GM21367 (cell line): Measurements from ENCODE around the gene CNTROB.

Experiments used
- ATAC-seq: cut with Tn5 transposase; IDR thresholded peaks from one replicate; pipeline ENCODE4 v1.9.1; 2021; ENCODE audit not compliant: unreplicated experiment

The CNTROB gene, protein sequence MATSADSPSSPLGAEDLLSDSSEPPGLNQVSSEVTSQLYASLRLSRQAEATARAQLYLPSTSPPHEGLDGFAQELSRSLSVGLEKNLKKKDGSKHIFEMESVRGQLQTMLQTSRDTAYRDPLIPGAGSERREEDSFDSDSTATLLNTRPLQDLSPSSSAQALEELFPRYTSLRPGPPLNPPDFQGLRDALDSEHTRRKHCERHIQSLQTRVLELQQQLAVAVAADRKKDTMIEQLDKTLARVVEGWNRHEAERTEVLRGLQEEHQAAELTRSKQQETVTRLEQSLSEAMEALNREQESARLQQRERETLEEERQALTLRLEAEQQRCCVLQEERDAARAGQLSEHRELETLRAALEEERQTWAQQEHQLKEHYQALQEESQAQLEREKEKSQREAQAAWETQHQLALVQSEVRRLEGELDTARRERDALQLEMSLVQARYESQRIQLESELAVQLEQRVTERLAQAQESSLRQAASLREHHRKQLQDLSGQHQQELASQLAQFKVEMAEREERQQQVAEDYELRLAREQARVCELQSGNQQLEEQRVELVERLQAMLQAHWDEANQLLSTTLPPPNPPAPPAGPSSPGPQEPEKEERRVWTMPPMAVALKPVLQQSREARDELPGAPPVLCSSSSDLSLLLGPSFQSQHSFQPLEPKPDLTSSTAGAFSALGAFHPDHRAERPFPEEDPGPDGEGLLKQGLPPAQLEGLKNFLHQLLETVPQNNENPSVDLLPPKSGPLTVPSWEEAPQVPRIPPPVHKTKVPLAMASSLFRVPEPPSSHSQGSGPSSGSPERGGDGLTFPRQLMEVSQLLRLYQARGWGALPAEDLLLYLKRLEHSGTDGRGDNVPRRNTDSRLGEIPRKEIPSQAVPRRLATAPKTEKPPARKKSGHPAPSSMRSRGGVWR

DNA sequence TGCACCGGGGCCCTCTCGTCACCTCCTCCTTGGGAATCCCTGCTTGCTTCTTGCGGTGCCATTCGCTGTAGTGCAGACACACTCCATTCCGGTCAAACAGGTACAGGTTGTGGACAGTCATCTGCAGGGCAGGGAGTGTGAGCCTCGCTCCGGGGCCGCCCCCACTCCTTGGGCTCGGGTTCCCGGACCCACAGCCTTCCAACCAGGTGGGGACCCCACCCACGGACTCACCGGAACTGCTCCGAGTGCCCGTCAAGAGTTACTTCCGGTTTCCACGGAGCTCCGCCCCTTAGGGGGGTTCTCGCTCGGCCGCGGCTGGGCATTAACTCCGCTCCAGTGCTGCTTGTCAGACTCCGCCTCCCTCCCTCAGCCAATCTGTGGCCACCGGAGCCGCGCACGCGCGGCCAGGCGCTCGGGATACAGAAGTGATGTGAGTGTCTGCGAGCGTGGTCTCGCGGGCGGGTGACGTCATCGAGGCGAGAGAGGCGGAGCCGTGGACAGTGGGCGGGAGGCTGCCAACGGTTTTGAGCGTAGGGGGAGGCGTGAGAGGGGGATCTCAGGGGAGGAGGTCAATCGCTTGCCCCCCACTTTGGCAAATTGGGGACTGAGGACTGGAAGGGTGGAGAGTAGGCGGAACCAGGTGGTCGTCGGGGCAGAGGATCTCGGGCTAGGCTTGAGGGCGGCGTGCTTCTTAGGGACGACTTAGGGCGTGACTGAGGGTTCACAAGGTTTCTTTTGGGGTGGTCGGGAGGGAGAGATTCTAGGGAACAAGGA, at the start of gene CNTROB, which contains the start of gene TRAPPC1:
Gene CNTROB (plus strand): TSS at position 498 of the 774 bp plus-strand sequence. CDS start 874 bp downstream, outside the sequence.
Gene TRAPPC1 (minus strand): TSS at position 238 of the 774 bp plus-strand sequence. CDS start 117 bp downstream, at position 121.
- ATAC-seq = peak; percentile 75

DNA sequence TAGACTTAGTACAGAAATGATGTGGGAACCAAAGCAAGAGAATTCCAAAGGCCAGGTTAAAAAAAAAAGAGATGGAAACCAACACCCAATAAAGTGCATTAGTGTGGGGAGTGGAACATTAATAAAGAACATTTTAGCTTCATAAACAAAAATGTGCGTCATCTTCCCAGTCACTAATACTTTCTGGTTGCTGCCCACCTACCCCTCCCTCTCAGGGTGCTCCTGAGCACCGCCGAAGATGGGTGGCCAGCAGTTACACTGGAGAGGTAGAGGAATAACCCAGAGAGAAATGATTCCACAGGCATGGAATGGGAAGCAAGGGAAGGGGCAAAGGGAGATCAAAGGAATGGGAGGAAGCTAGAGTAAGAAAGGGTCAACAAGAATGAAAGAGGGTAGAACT, 49.4 kb upstream of the CNTROB start:
- no peak for ATAC-seq

DNA sequence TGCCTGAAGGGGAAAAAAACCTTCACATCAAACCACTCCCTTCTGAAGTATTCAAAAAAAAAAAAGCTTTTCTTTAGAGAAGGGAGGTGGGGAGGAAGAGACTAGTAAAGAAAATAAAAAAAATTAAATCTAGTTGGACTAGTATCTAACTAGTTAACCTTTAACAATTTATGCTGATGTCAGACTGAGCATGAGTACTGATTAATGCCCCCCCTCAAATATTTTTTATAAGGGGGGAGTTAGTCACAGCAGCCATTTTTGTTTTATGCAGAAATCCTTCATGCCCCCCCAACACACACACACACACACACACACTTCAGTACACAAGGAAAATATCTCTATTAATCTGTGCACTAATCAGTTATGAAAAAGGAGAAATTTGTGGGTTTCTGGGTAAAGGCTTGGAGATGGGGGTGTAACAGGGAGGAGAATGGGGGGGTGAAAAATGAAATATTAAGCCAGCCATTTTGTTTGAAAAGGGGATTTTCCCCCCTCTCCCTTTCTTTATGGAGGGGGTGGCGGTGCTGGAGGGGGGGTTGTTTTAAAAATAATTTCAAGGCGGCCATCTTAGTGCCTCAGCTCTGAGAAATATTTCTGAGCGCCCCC, 48.1 kb upstream of the CNTROB start:
- ATAC-seq = no peak

DNA sequence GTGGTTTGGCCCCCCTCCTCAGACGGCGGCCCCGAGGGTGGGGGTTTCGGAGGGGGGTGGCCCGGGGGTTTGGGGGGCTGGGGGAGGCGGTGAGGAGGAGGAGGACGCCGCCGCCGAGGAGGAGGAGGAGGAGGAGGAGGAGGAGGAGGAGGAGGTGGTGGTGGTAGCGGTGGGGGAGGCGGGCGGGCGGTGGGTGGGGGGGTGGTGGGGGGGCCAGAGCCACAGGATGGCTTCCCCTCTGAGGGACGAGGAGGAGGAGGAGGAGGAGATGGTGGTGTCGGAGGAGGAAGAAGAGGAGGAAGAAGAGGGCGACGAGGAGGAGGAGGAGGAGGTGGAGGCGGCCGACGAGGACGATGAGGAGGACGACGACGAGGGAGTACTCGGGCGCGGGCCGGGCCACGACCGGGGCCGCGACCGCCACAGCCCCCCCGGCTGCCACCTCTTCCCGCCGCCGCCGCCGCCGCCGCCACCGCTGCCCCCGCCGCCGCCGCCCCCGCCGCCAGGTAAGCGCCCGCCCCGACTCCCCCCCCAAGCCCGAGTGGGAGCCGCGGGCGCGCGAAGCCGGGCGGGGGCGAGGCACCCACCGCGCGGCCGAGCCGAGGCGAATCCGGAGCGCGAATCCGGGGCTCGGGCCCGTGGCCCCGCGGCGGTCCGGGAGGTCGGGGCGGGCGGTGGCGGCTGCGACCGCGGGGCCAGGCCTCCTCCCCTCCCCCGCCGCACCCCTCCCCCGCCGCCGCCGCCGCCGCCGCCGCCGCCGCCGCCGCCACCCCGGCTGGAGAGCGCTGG, 47.2 kb upstream of the CNTROB start:
- ATAC-seq = no peak

DNA sequence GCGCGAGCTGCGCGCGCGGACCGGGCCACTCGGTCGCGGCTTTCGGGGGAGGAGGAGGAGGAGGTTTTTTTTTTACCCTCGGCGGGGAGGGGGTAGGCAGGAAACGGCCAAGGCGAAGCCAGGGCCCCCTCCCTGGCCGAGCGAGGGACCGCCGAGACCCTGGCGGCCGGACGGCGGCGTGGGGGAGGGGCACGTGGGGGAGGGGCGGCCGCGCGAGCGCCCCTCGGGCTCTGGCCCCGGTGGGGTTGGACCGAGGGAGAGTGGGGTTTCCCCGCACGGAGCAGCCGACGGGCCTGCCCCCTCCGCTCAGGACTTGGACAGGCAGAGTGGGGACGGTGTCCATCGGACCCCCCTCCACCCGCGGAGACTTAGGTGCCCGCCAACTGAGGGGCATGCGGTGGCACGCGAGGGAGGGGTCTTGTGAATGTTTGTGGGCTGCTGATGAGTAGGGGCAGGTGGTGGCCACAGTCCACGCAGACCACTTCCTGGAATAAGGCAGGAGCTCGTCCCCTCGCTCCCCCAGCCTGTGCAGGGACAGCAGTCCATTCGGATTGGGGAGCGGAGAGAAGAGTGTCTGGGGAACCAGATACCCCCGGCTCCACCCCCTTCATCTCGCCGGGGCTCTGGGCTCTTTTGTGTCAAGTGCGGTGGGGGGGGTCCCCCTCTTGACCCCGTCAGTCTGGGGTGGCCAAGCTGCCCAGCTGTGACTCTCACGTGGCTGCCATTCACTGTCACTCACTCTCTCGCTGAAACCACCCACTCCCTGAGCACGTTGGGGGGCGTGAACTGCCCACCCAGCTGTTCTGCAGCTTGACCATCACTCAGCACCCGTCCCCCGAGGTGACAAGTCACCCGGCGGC, 46.4 kb upstream of the CNTROB start:
- ATAC-seq = no peak

DNA sequence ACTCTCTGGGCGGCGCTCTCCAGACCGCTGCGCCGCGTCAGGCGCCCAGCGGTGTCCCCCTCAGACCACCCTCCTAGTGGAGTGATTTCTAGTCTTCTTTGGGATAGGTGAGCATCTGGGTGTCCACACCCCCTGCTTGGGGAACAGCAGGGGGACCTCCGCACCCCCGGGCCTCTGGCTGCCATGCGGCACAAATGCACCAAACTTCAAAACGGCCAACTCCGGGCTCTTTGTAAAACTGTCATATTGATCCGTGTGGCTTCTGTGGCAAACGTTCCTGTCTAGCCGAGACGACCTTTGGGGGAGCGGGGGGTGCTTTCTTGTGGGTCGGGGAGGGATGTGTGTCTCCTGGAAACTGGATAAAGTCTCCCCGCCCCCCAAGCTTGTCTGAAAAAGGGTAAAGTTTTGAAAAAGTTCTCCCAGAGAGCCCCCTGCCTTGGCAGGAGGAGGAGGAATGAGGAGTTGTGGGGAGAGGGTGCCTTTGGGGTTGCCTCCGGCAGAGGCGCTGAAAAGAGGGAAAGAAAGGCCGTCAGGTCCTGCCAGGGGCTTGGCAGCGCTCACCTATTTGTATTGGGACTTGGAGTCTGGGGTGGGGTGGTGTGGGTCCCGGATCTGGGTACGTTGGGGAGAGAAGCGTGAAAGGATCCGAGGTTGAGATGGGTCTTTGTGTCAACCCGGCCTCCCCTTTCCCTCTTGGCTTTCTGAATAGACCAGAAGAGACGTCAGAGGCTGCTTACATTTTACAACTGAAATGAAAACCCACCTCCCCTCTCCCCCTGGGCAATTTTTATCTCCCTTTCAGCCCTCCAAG, 45.6 kb upstream of the CNTROB start:
- ATAC-seq = no peak

DNA sequence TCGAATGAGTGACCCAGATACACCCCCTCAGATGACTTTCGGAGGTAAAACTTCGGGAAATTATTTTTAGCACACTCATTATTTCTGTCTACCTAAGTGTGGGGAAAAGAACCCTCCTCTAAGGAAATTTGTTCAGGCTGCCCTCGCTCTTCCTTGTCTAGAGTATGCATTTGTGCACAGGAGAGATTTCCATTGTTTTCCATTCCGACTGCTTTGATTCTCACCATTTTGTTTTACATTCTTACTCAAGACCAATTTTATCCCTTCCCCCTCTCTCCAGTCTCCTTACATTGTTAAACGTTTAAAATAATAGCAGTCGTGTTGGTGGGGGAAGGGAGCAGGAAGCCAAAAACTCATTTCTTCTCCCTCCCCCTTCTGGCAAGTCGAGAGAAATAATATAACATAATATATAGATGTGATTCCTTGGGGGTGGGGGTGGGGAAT, 44.9 kb upstream of the CNTROB start:
- ATAC-seq = no peak

DNA sequence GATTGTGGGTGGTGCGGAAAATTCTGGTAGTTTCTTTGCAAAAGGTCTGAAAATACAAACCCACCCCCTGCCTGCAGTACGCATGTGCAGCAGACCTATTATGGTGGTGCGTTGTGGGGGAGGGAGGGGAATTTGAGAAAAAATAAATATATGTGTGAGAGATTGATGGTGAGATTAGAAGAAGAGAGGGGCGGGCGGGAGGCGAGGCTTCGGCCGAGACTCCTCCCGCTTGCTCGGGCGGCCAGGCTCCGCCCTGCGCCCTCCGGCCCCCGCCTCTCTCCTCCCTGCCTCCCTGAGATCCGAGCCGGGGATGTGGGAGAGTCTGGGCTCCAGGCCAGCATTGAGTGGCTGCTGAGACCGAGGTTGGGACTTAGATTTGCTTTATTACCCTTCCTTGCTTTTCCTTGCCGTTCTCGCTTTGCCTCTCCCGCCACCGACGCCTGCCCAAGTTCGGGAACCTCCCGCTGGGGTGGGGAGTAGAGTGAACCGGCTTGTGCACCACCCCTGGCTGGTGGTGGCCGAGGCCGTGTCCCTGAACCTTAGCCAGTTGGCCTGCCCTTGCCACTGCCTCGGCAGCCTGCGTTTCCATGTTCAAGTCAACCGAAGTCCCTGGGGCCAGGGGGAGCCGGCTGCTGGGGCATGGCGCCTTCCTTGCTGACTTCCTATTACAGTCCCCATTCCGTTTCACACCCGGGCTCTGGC, 44.4 kb upstream of the CNTROB start:
- ATAC-seq = no peak

DNA sequence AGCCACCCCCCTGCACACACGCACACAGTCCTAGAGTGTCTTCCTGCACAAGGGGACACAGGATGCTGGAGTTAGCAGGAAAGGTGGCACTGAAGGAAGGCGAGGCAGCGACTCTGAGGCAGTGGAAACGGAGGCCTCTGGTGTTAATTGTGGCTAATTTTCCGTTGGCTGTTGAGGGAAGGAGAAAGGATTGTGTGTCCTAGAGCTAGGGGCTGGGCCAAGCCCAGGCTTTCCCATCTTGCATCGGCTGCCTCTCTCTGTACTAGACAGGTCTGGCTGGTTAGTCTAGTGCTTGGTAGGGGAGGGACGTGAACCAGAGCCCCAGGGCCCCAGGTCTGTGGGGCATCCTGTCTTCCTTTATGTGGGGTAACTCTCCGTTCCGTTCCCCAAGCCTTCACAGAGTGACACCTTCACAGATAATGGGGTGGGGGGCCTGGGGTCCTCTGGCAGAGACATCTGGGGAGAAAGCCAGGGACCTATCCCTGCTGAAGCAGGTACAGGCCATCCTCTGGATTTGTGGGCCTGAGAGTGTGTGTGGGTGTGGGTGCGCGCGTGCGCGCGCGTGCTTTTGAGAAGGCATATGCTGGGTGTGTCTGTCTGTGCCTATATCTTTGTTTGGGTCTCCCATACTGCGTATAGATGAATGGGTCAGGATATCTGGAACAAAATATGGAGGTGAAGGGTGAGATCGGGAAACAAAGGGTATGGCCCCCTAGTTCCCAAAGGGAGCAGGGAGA, 43.7 kb upstream of the CNTROB start, which contains the start of gene CHD3:
Gene CHD3 (plus strand): TSS at position 606 of the 737 bp plus-strand sequence. CDS start 212 bp downstream, outside the sequence.
- no peak for ATAC-seq

DNA sequence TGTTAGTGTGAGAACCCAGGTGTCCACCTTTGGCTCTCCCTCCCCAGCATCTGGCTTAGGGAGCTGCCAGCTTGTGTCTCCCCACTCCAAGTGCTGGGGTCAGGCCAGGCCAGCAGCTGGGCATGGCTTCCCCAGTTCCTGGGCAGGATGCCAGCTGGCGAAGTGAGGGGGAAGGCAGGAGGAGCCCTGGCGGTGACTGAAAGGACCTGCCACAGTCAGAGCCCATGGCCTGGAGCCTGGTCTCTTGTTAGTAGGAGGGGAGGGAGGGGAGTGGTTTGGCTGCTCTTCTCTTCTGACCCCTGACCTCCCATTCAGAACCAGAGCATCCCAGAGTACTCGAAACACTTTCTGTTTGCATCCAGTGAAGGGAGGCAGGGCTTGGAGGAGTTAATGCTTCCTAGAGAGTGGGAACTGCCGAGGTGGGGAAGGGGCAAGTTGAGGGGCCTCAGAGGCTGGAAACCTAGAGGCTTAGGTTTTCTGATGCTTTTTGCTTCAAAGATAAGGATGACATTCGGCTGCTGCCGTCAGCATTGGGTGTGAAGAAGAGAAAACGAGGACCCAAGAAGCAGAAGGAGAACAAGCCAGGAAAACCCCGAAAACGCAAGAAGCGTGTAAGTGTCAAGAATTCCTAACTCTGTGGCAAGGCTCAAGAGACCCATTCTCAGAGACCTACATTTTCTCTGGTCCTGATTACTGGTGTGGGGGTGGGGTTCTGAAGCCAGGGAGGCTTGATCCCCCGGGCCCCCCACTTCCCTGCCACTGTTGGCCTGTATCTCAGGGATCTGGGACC, 42.6 kb upstream of the CNTROB start:
- no peak for ATAC-seq

DNA sequence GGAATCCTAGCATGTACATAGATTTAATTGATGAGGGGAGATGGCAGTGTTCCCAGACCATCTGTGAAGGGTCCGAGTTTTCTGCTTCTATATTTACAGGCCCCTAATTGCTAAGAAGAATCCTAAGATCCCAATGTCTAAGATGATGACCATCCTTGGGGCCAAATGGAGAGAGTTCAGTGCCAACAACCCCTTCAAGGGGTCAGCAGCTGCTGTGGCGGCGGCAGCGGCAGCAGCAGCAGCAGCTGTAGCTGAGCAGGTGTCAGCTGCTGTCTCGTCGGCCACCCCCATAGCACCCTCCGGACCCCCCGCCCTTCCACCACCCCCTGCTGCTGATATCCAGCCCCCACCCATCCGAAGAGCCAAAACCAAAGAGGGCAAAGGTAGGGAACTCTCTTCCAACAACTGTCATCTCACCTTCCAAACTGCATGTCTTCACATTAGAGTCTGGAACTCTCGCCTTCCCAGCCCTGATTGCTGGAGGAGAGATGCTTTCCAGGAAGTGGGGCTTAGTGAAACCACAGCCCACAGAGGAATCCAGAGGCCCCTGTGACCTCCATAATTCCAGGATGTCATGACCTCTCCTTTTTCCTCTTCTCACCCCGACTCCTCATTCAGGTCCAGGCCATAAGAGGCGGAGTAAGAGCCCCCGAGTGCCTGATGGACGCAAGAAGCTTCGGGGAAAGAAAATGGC, 38.7 kb upstream of the CNTROB start:
- no peak for ATAC-seq

DNA sequence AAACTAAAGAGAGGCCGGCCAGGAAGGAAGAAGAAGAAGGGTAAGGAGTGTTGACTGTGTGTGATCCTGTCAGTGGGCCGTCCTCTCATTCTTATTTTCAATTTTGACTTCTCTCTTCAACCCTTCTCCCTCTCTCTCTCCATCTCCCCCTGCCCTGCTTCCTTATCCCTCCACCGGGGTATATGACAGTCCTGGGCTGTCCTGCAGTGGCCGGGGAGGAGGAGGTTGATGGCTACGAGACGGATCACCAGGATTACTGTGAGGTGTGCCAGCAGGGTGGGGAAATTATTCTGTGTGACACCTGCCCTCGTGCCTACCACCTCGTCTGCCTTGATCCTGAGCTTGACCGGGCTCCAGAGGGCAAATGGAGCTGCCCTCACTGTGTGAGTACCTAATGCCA, 37.8 kb upstream of the CNTROB start:
- ATAC-seq = no peak

DNA sequence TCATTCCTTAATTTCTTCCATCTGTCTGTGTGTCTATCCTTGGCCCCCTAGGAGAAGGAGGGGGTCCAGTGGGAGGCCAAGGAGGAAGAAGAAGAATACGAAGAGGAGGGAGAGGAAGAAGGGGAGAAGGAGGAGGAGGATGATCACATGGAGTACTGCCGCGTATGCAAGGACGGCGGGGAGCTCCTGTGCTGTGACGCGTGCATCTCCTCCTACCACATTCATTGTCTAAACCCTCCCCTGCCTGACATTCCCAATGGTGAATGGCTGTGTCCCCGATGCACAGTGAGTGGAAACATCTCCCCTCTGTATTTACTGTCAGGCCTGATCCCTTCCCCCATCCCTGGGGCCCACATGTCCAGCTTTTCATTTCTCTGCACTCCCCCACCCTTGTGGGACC, 37.1 kb upstream of the CNTROB start:
- ATAC-seq = no peak

DNA sequence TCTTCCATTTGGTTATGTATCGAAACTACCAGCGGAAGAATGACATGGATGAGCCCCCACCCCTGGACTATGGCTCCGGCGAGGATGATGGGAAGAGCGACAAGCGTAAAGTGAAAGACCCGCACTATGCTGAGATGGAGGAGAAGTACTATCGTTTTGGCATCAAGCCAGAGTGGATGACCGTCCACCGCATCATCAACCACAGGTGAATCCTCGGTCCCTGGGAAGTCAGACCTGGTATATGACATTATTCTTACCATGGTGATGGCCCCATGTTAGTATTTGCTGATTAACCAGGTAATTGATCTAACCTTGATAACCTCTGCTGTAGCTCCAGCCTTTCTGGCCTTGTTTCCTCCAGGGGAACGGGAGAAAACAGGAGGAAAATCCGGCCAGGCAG, 34.9 kb upstream of the CNTROB start:
- ATAC-seq = no peak

DNA sequence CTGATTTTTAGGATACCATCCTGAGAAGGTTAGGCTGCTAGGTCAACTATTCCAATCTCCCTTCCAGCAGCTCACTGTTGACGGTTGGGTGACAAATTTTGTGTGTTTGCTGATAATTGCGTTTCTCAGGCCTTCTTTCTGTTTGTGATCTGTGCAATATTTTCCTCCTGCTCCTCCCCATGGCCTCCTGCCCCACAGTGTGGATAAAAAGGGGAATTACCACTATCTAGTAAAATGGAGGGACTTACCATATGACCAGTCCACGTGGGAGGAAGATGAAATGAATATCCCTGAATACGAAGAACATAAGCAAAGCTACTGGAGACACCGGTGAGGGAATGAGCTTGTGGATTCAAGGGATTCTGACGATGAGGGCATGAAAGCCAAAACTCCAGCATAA, 34.2 kb upstream of the CNTROB start:
- no peak for ATAC-seq
